ENCODE results near the gene LRRC25. TPM values are rescaled to one million over a fixed set of nuclear protein-coding genes. Genes with fewer than 3 reads are reported as not detected.

The LRRC25 gene
- total and polyA plus RNA-seq, 2 donors (not counting 3 experiments of a cell fraction or from before 2014, with no cell fraction given): not detected

- Histone ChIP-seq H2AFZ (ENCODE audit: low read depth, low read length) (peak within 1 kb of the TSS; percentile 5), H3K4me2 (ENCODE audit: insufficient read depth, low read length) (peak within 1 kb of the TSS; percentile 92), H3K79me2 (ENCODE audit: control insufficient read depth, insufficient read depth, low read length) (peaks cover 26% of the 10 kb centered on the region), H3K9me1 (replicated peaks; ENCODE audit: control insufficient read depth, extremely low read depth, insufficient read depth, low read length) (no peaks in the 10 kb centered on the region), H3K4me1 (ENCODE audit: control insufficient read depth, extremely low read depth, insufficient read depth, low read length) (peaks cover 15% of the 10 kb centered on the region), H4K20me1 (replicated peaks; ENCODE audit: control insufficient read depth, extremely low read depth, insufficient read depth, low read length) (no peaks in the 10 kb centered on the region), H3K9me3 (replicated peaks; ENCODE audit: control insufficient read depth, insufficient read depth, low read length) (no peaks in the 10 kb centered on the region), H3K9ac (replicated peaks; ENCODE audit: extremely low read depth, insufficient read depth, low read length) (peak within 1 kb of the TSS; percentile 91), H3K27ac (ENCODE audit: insufficient read depth, low read depth, low read length) (peak within 1 kb of the TSS; percentile 69), H3K36me3 (ENCODE audit: control insufficient read depth in 2 of 2, extremely low read depth in 1 of 2, insufficient read depth in 2 of 2, low read length in 2 of 2) (peaks cover 0 to 9% of the 10 kb centered on the region in 2 experiments), H3K27me3 (ENCODE audit: control insufficient read depth in 2 of 2, insufficient read depth in 2 of 2, low read length in 2 of 2) (no peaks in the 10 kb centered on the region), H3K4me3 (replicated peaks in 1 of 3; ENCODE audit: insufficient read depth in 1 of 3, low read depth in 1 of 3, low read length in 3 of 3) (peak within 1 kb of the TSS; percentile 71 to 97 (median 94))
- ChIA-PET CTCF (interaction anchor here (0.5 to 9.4 kb wide), 31 partner anchors 8 to 177 kb away, joined by 3 to 115 read pairs (median 6); partner anchors contain the start of genes JUND, LRRC25, LSM4 and SSBP4), POLR2A (interaction anchor here (0.6 to 3.6 kb wide), 27 partner anchors 9 to 162 kb away, joined by 3 to 87 read pairs (median 5); partner anchors contain the start of genes JUND, LSM4 and SSBP4)
- peak; percentile 98 for FAIRE-seq
- dilution Hi-C loops (cut with MboI; ENCODE audit: extremely low pct_ligation_motif_present, low sequenced_read_pairs) (no loop called here), intact Hi-C loops (cut with micrococcal nuclease) (loop anchor here (1.0 to 2.0 kb wide), 4 partner anchors 12 to 37 kb away; no protein-coding TSS in a partner anchor)
- TF ChIP-seq MYC (IDR thresholded peaks at IDR 0.05; ENCODE audit: low read depth, low read length) (no peak), CTCF (IDR thresholded peaks at IDR 0.05; ENCODE audit: extremely low read depth in 1 of 2, insufficient read depth in 1 of 2, low read depth in 1 of 2, low read length in 2 of 2) (peak; percentile 92 to 95), JUN (IDR thresholded peaks at IDR 0.05; ENCODE audit: borderline replicate concordance, insufficient read depth, insufficient read length, low read depth) (peak; percentile 42), POLR2AphosphoS5 (IDR thresholded peaks at IDR 0.05; ENCODE audit: insufficient read depth, low read depth, low read length) (peak; percentile 100), FOS (IDR thresholded peaks at IDR 0.05; ENCODE audit: borderline replicate concordance, insufficient read depth, low read length) (peak; percentile 72), EZH2 (IDR thresholded peaks at IDR 0.05; ENCODE audit: borderline replicate concordance, low read depth, low read length, severe bottlenecking) (no peak), GATA2 (IDR thresholded peaks at IDR 0.05; ENCODE audit: insufficient read depth, insufficient read length, low read depth, low read length) (peak; percentile 68), POLR2A (IDR thresholded peaks at IDR 0.05; ENCODE audit: low read depth, low read length) (peak; percentile 100), MAX (IDR thresholded peaks at IDR 0.05; ENCODE audit: insufficient read depth, insufficient read length) (peak; percentile 37)
- BruUV-seq (replicated peaks): TSS peak; percentile 88
- DNase-seq (ENCODE audit: low read depth, low spot score): peak; percentile 97
These were observed 11.5 kb downstream of the LRRC25 start, which contains the start of gene GDF15 for GRCh38 chr19:18385675-18386542. TSS of gene GDF15 (plus strand) at chr19:18386158. CDS start at chr19:18386190, 32 bp downstream.

Measured in endothelial cell of umbilical vein (primary cell).